IMR-90 (cell line): Measurements from ENCODE around the gene SLC5A2.

Experiments
- CTCF ChIP-seq: conservative IDR thresholded peaks from 2 replicates; pipeline ENCODE4 v1.5.1; 2012; ENCODE audit warnings: mild to moderate bottlenecking, low read depth, low read length, improper control_type of control experiment
- MXI1 ChIP-seq: IDR thresholded peaks from 2 replicates; pipeline ENCODE4 v1.6.1; 2012; ENCODE audit warnings: low read depth, mild to moderate bottlenecking, low read length, moderate library complexity, borderline replicate concordance
- POLR2A ChIP-seq: IDR thresholded peaks from 2 replicates; pipeline ENCODE4 v1.6.1; 2012; ENCODE audit warnings: mild to moderate bottlenecking, low read depth, low read length
- RAD21 ChIP-seq: IDR thresholded peaks from 2 replicates; pipeline ENCODE4 v1.6.1; 2012; ENCODE audit warnings: low read length, improper control_type of control experiment

GRCh38 chr16:31507617-31507928, 24.6 kb downstream of the SLC5A2 start:
- no peak for TF ChIP-seq POLR2A
- TF ChIP-seq CTCF: no peak
- no peak for TF ChIP-seq RAD21
- TF ChIP-seq MXI1: no peak
